Mucosa of rectum (tissue), 2 donors: Measurements from ENCODE around the gene SPAG16.

Experiments
- H3K27ac ChIP-seq, 2 donors: one replicate each; pipeline ENCODE4 v1.7.0; 2013; ENCODE audit warnings: inconsistent platforms in 2 of 2, low read depth in 2 of 2, low read length in 2 of 2
- H3K27me3 ChIP-seq, 2 donors: one replicate each; pipeline ENCODE4 v1.7.0; 2013; ENCODE audit warnings: low read length in 2 of 2; ENCODE audit not compliant: control insufficient read depth in 2 of 2, insufficient read depth in 2 of 2
- H3K36me3 ChIP-seq, 2 donors: one replicate each; pipeline ENCODE4 v1.7.0; 2013; ENCODE audit warnings: low read length in 2 of 2; ENCODE audit not compliant: control insufficient read depth in 2 of 2, insufficient read depth in 2 of 2
- H3K4me1 ChIP-seq, 2 donors: one replicate each; pipeline ENCODE4 v1.7.0; 2013; ENCODE audit warnings: low read length in 2 of 2, mild to moderate bottlenecking in 1 of 2; ENCODE audit not compliant: control insufficient read depth in 2 of 2, insufficient read depth in 2 of 2
- H3K4me3 ChIP-seq, 2 donors: one replicate each; pipeline ENCODE4 v1.7.0; 2013; ENCODE audit warnings: low read length in 2 of 2
- H3K9ac ChIP-seq, 2 donors: one replicate each; pipeline ENCODE4 v1.7.0; 2013; ENCODE audit warnings: low read length in 2 of 2, low read depth in 1 of 2, mild to moderate bottlenecking in 1 of 2
- H3K9me3 ChIP-seq, 2 donors: one replicate each; pipeline ENCODE4 v1.7.0; 2013; ENCODE audit warnings: low read length in 2 of 2; ENCODE audit not compliant: control insufficient read depth in 2 of 2
- donor health status: healthy.
- donor health status: Normal muscosa, but diverticular disease.

SPAG16 gene

GRCh38 chr2:214410918-214411554 is 1126.8 kb downstream of the SPAG16 start, which contains the start of gene VWC2L:
VWC2L (plus strand) TSS chr2:214411054; CDS start chr2:214414194, 3,140 bp downstream.
- Histone ChIP-seq H3K36me3 (no peaks in the 10 kb centered on the region), H3K4me3 (no peak within 1 kb of the TSS), H3K4me1 (no peaks in the 10 kb centered on the region), H3K9me3 (no peaks in the 10 kb centered on the region), H3K27me3 (no peaks in the 10 kb centered on the region), H3K27ac (no peak within 1 kb of the TSS), H3K9ac (no peak within 1 kb of the TSS)

- H3K27ac ChIP-seq = no peak overlapping the region
- H3K4me1 ChIP-seq = no peaks in the 10 kb centered on the region
- H3K4me3 ChIP-seq = no peak overlapping the region
Observed at GRCh38 chr2:214412679-214413078, 1128.4 kb downstream of the SPAG16 start.

GRCh38 chr2:214436470-214436869 is 1152.2 kb downstream of the SPAG16 start:
- Histone ChIP-seq H3K27me3 (no peaks in the 10 kb centered on the region), H3K4me1 (no peaks in the 10 kb centered on the region), H3K27ac (no peak overlapping the region), H3K4me3 (no peak overlapping the region), H3K9ac (no peak overlapping the region), H3K36me3 (no peaks in the 10 kb centered on the region), H3K9me3 (no peaks in the 10 kb centered on the region)

More at GRCh38 chr2:214412679-214413078, 1128.4 kb downstream of the SPAG16 start:
- H3K9me3 ChIP-seq = no peaks in the 10 kb centered on the region
- H3K9ac ChIP-seq = no peak overlapping the region
- H3K27me3 ChIP-seq = no peaks in the 10 kb centered on the region
- H3K36me3 ChIP-seq = no peaks in the 10 kb centered on the region

- Histone ChIP-seq H3K9me3 (no peaks in the 10 kb centered on the region), H3K4me3 (no peak overlapping the region), H3K9ac (no peak overlapping the region), H3K36me3 (no peaks in the 10 kb centered on the region), H3K4me1 (no peaks in the 10 kb centered on the region), H3K27me3 (no peaks in the 10 kb centered on the region), H3K27ac (no peak overlapping the region)
Observed at GRCh38 chr2:214450118-214450894, 1166.0 kb downstream of the SPAG16 start.

- Histone ChIP-seq H3K9ac (no peak overlapping the region), H3K27me3 (no peaks in the 10 kb centered on the region)
Observed at GRCh38 chr2:214451516-214452275, 1167.4 kb downstream of the SPAG16 start.

More at GRCh38 chr2:214451516-214452275, 1167.4 kb downstream of the SPAG16 start:
- Histone ChIP-seq H3K36me3 (no peaks in the 10 kb centered on the region), H3K9me3 (no peaks in the 10 kb centered on the region), H3K4me3 (no peak overlapping the region), H3K27ac (no peak overlapping the region), H3K4me1 (no peaks in the 10 kb centered on the region)
